Hepatocyte (in vitro differentiated cells): Measurements from ENCODE around the gene POC1A. TPM values are rescaled to one million over a fixed set of nuclear protein-coding genes. Genes with fewer than 3 reads are reported as not detected.

Experiments
- DNase-seq: peaks from one replicate; pipeline ENCODE4 v3.0.0-alpha.2; 2016; ENCODE audit warnings: low spot score
- H2AFZ ChIP-seq: fragments of 200-600 bp; sonication (generic); 2 replicates; pipeline ENCODE4 v1.6.0; 2016; ENCODE audit warnings: antibody characterized with exemption, mild to moderate bottlenecking
- H3K27ac ChIP-seq: fragments of 200-600 bp; sonication (generic); 2 replicates; pipeline ENCODE4 v1.5.1; 2016; ENCODE audit warnings: mild to moderate bottlenecking
- H3K27me3 ChIP-seq: fragments of 200-600 bp; sonication (generic); 2 replicates; pipeline ENCODE4 v1.6.1; 2016
- H3K36me3 ChIP-seq: fragments of 200-600 bp; sonication (generic); replicated peaks from 2 replicates; pipeline ENCODE4 v1.5.1; 2016; ENCODE audit warnings: low read depth; ENCODE audit not compliant: insufficient read depth
- H3K4me1 ChIP-seq: fragments of 200-600 bp; sonication (generic); 2 replicates; pipeline ENCODE4 v1.5.1; 2016; ENCODE audit warnings: mild to moderate bottlenecking, moderate library complexity; ENCODE audit not compliant: insufficient read depth
- H3K4me2 ChIP-seq: fragments of 200-600 bp; sonication (generic); 2 replicates; pipeline ENCODE4 v1.6.0; 2016
- H3K4me3 ChIP-seq: fragments of 200-600 bp; sonication (generic); 2 replicates; pipeline ENCODE4 v1.5.1; 2016; ENCODE audit warnings: mild to moderate bottlenecking
- H3K79me2 ChIP-seq: fragments of 200-600 bp; sonication (generic); 2 replicates; pipeline ENCODE4 v1.6.0; 2017; ENCODE audit warnings: mild to moderate bottlenecking
- H3K9me2 ChIP-seq: fragments of 200-600 bp; sonication (generic); replicated peaks from 2 replicates; pipeline ENCODE4 v1.6.0; 2017; ENCODE audit warnings: mild to moderate bottlenecking; ENCODE audit not compliant: insufficient read depth
- H3K9me3 ChIP-seq: fragments of 200-600 bp; sonication (generic); 2 replicates; pipeline ENCODE4 v1.5.1; 2016; ENCODE audit warnings: low read depth, mild to moderate bottlenecking
- H4K20me1 ChIP-seq: fragments of 200-600 bp; sonication (generic); 2 replicates; pipeline ENCODE4 v1.6.0; 2016; ENCODE audit warnings: mild to moderate bottlenecking; ENCODE audit not compliant: insufficient read depth, poor library complexity, severe bottlenecking
- EZH2 ChIP-seq: fragments of 200-600 bp; sonication (generic); IDR thresholded peaks from 2 replicates; pipeline ENCODE4 v1.6.1; 2016; ENCODE audit warnings: antibody characterized with exemption, mild to moderate bottlenecking, borderline replicate concordance
- EZH2phosphoT487 ChIP-seq: fragments of 200-600 bp; sonication (generic); IDR thresholded peaks from one replicate; pipeline ENCODE4 v1.6.1; 2018; ENCODE audit warnings: antibody characterized with exemption, mild to moderate bottlenecking, low read depth, moderate library complexity; ENCODE audit not compliant: unreplicated experiment, severe bottlenecking
- WGBS: methylation state at CpG from one replicate; pipeline ENCODE4 v1.1.6; 2016; ENCODE audit warnings: low lambda C conversion rate; ENCODE audit errors: missing lambda C conversion rate; 5-methylcytosine and 5-hydroxymethylcytosine counted together
- polyA plus RNA-seq: library from polyadenylated mRNA; unstranded; fragments of >200 nt; fragmentation: Nextera tagmentation; extraction: Ambion mirVana; gene quantifications from 2 replicates; pipeline ENCODE4 v1.2.1, GENCODE V29; 2016
- total RNA-seq: library from RNA; depleted of rRNA; stranded (reverse); fragments of >200 nt; gene quantifications from 2 replicates; pipeline ENCODE4 v1.2.3, GENCODE V29; 2014
- TF ChIP-seq, protein P1 (sequence below): fragments of 200-600 bp; sonication (generic); IDR thresholded peaks from 2 replicates; pipeline ENCODE4 v1.5.1; 2016; ENCODE audit warnings: antibody characterized with exemption, mild to moderate bottlenecking; ENCODE audit not compliant: poor library complexity

POC1A gene
- total and polyA plus RNA-seq, 2 experiments from 2014 or later, result 2.6 to 3.7 TPM

DNA sequence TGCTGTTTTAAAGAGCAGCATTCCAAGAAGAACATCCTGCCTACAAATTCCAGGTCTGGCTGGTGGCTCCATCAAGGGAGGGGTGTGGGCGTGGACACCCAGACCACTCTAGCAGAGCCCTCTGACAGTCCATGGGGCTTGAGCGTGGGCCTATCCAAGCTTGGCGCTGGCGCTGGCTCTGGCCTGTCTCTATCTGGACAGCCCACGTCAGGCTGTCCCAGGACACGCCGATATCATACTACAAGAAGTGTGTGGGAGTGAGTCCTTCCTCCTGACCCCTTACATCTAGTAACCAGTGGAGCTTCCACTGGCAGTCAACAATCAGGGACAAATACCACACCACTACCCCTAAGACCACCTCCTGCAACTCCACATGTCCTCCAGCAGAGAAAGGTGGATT, 80.7 kb downstream of the POC1A start:
- Histone ChIP-seq H3K4me3 (no peak overlapping the region), H3K27ac (no peak overlapping the region), H3K36me3 (no peaks in the 10 kb centered on the region), H4K20me1 (no peaks in the 10 kb centered on the region), H3K9me3 (no peaks in the 10 kb centered on the region), H3K9me2 (no peaks in the 10 kb centered on the region), H3K27me3 (no peaks in the 10 kb centered on the region), H3K4me2 (no peak overlapping the region), H3K4me1 (peaks cover 33% of the 10 kb centered on the region), H3K79me2 (no peaks in the 10 kb centered on the region), H2AFZ (no peak overlapping the region)
- TF ChIP-seq, protein P1, sequence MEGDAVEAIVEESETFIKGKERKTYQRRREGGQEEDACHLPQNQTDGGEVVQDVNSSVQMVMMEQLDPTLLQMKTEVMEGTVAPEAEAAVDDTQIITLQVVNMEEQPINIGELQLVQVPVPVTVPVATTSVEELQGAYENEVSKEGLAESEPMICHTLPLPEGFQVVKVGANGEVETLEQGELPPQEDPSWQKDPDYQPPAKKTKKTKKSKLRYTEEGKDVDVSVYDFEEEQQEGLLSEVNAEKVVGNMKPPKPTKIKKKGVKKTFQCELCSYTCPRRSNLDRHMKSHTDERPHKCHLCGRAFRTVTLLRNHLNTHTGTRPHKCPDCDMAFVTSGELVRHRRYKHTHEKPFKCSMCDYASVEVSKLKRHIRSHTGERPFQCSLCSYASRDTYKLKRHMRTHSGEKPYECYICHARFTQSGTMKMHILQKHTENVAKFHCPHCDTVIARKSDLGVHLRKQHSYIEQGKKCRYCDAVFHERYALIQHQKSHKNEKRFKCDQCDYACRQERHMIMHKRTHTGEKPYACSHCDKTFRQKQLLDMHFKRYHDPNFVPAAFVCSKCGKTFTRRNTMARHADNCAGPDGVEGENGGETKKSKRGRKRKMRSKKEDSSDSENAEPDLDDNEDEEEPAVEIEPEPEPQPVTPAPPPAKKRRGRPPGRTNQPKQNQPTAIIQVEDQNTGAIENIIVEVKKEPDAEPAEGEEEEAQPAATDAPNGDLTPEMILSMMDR, result no peak
- no peak for TF ChIP-seq EZH2
- TF ChIP-seq EZH2phosphoT487, result no peak
- no peak for DNase-seq
- WGBS, result 96% methylated on average over 7 of the region's 7 CpGs

DNA sequence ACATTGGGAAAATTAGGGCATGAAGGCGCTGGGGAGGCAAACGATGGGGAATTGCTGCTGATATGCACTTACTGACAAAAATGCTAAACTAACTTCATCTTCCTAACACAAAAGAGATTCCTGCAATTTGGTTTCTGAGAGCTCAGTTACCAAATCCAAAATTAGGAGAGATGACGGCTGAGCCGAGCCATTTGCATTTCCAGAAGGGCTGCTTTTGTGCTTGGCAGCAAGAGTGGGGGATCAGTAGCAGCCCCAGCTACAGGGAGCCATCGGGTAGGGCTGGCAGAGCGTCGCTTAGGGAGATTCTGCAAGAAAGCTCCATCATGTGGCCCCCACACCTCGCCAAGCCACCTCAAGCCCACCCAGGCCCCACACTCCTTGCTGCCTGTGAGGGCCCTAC, 81.8 kb downstream of the POC1A start:
- DNase-seq, result no peak
- Histone ChIP-seq H3K79me2 (no peaks in the 10 kb centered on the region), H2AFZ (no peak overlapping the region), H3K4me2 (no peak overlapping the region), H4K20me1 (no peaks in the 10 kb centered on the region), H3K9me2 (no peaks in the 10 kb centered on the region), H3K4me3 (no peak overlapping the region), H3K9me3 (no peaks in the 10 kb centered on the region), H3K36me3 (no peaks in the 10 kb centered on the region), H3K27ac (no peak overlapping the region), H3K4me1 (peaks cover 31% of the 10 kb centered on the region), H3K27me3 (no peaks in the 10 kb centered on the region)
- WGBS, result 93% methylated on average over 8 of the region's 8 CpGs
- TF ChIP-seq, protein P1, result no peak
- TF ChIP-seq EZH2, result no peak
- TF ChIP-seq EZH2phosphoT487, result no peak

DNA sequence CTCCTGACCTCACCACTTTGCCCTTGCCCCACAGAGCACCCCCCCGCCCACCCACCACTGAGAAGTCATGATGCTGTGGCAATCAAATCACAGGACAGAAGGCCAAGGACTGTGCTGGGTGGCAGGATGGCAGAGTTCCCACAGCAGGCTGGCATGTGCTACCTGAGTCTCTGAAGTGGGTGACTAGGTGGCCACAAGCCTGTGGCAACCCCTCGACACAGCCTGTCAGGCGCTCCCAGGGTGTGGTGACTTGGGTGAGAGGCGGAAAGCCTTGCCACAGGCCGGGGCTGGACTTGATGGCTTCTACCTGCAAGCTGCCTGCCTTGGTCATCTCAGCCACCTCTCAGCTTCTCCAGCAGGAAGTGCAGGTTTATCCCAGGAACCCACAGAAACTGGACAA, 82.2 kb downstream of the POC1A start:
- H3K4me2 ChIP-seq, result no peak overlapping the region
- H3K36me3 ChIP-seq, result no peaks in the 10 kb centered on the region
- no peak for DNase-seq
- H3K27me3 ChIP-seq, result no peaks in the 10 kb centered on the region
- peaks cover 31% of the 10 kb centered on the region for H3K4me1 ChIP-seq
- H3K4me3 ChIP-seq, result no peak overlapping the region
- H3K9me2 ChIP-seq, result no peaks in the 10 kb centered on the region
- WGBS, result 98% methylated on average over 5 of the region's 5 CpGs
- no peaks in the 10 kb centered on the region for H3K9me3 ChIP-seq
- no peak overlapping the region for H2AFZ ChIP-seq
- H4K20me1 ChIP-seq, result no peaks in the 10 kb centered on the region
- TF ChIP-seq, protein P1, result no peak
- TF ChIP-seq EZH2phosphoT487, result no peak
- TF ChIP-seq EZH2, result no peak
- no peak overlapping the region for H3K27ac ChIP-seq
- no peaks in the 10 kb centered on the region for H3K79me2 ChIP-seq
